K562 (cell line): ENCODE measurements around the gene CLCA2. TPM values are rescaled to one million over a fixed set of nuclear protein-coding genes. Genes with fewer than 3 reads are reported as not detected.

Experiments
- ATAC-seq: fragments of 200-7000 bp; cut with Tn5 transposase; 3 replicates; pipeline ENCODE4 v1.9.1; 2020; ENCODE audit warnings: moderate library complexity
- BruUV-seq: library from RNA; stranded (reverse); fragments of 400-500 nt; replicated peaks from 2 replicates; lab custom pipeline; 2021; lab: Mats Ljungman, UMichigan
- CTCF ChIA-PET: fragments of 300-600 bp; formaldehyde crosslinking; extraction: SDS; loops from one replicate; lab custom pipeline; 2021; ENCODE audit warnings: low intra/inter-chr PET ratio; lab: Yijun Ruan, JAX
- POLR2A ChIA-PET: fragments of 300-600, 350-650 bp; sonication (Branson Sonifier 250); formaldehyde crosslinking; extraction: SDS; loops from one replicate; lab custom pipeline; 2021; ENCODE audit warnings: antibody characterized with exemption, inconsistent platforms; lab: Yijun Ruan, JAX
- DNase-seq, 4 experiments: peaks; one replicate each; pipeline versions ENCODE4 v3.0.0 to v3.0.0-alpha.2; 2011 to 2018; ENCODE audit warnings: low spot score in 3 of 4, mixed read lengths in 3 of 4; ENCODE audit errors: extremely low read depth in 1 of 4
- FAIRE-seq: peaks from 2 replicates; lab custom pipeline; 2011; peaks lifted over from hg19 to GRCh38; lab: Jason Lieb, UNC
- H2AFZ ChIP-seq: 2 replicates; pipeline ENCODE4 v1.6.0; 2011; ENCODE audit warnings: low read depth, low read length, control low read depth, inconsistent platforms
- H3K27ac ChIP-seq: fragments of 200-600 bp; 3 replicates; pipeline ENCODE4 v1.8.0; 2011; ENCODE audit warnings: low read depth, mild to moderate bottlenecking, control low read depth, inconsistent platforms, low read length, moderate library complexity, mixed read lengths; ENCODE audit errors: extremely low read depth
- H3K27me3 ChIP-seq, 2 experiments: fragments of 300-600 bp in 1 of 2; 2 replicates in 1 of 2; 3 replicates in 1 of 2; pipeline versions ENCODE4 v1.6.0 to v1.8.0; 2011; ENCODE audit warnings: inconsistent platforms in 2 of 2, low read length in 2 of 2, mild to moderate bottlenecking in 1 of 2, mixed read lengths in 1 of 2, moderate library complexity in 1 of 2; ENCODE audit not compliant: control insufficient read depth in 2 of 2, insufficient read depth in 2 of 2
- H3K36me3 ChIP-seq: fragments of 300-600 bp; 3 replicates; pipeline ENCODE4 v1.8.0; 2011; ENCODE audit warnings: mild to moderate bottlenecking, low read length, inconsistent platforms; ENCODE audit not compliant: control insufficient read depth, insufficient read depth
- H3K4me1 ChIP-seq, 2 experiments: fragments of 200-600 bp in 1 of 2; replicated peaks in 1 of 2; 2 replicates in 1 of 2; 3 replicates in 1 of 2; pipeline versions ENCODE4 v1.5.1 to v1.8.0; 2011; ENCODE audit warnings: inconsistent platforms in 2 of 2, low read length in 2 of 2, mild to moderate bottlenecking in 1 of 2, mixed read lengths in 1 of 2, moderate library complexity in 1 of 2; ENCODE audit not compliant: control insufficient read depth in 2 of 2, insufficient read depth in 2 of 2
- H3K4me2 ChIP-seq: 2 replicates; pipeline ENCODE4 v1.6.1; 2011; ENCODE audit warnings: low read length, control low read depth, inconsistent platforms, mixed read lengths; ENCODE audit not compliant: insufficient read depth
- H3K4me3 ChIP-seq: fragments of 200-600 bp; sonication (generic), shearing (Covaris generic); 2 replicates; pipeline ENCODE4 v1.5.1; 2016; ENCODE audit warnings: control low read depth, inconsistent platforms
- H3K79me2 ChIP-seq: fragments of 200-600 bp; 3 replicates; pipeline ENCODE4 v1.8.0; 2011; ENCODE audit warnings: low read length, inconsistent platforms; ENCODE audit not compliant: control insufficient read depth, insufficient read depth
- H3K9ac ChIP-seq, 2 experiments: 2 replicates each; pipeline versions ENCODE4 v1.6.0 to v1.6.1; 2011; ENCODE audit warnings: low read depth in 2 of 2, low read length in 2 of 2, control low read depth in 1 of 2, inconsistent platforms in 1 of 2, mild to moderate bottlenecking in 1 of 2, mixed read lengths in 1 of 2; ENCODE audit not compliant: insufficient read depth in 1 of 2
- H3K9me1 ChIP-seq: one replicate; pipeline ENCODE4 v1.6.0; 2011; ENCODE audit warnings: inconsistent platforms, mild to moderate bottlenecking, low read length, moderate library complexity; ENCODE audit not compliant: control insufficient read depth, insufficient read depth
- H3K9me3 ChIP-seq: replicated peaks from 2 replicates; pipeline ENCODE4 v1.5.1; 2011; ENCODE audit warnings: low read depth, low read length, inconsistent platforms; ENCODE audit not compliant: control insufficient read depth, insufficient read depth
- H4K20me1 ChIP-seq: replicated peaks from 2 replicates; pipeline ENCODE4 v1.6.1; 2011; ENCODE audit warnings: low read length, inconsistent platforms, mixed read lengths; ENCODE audit not compliant: control insufficient read depth, insufficient read depth
- ETV5 ChIP-seq: sonication (generic); formaldehyde crosslinking; IDR thresholded peaks from 2 replicates; pipeline ENCODE4 v1.4.0; 2020; ENCODE audit warnings: low read depth, mild to moderate bottlenecking, missing genetic modification reagents
- WGBS: fragments of 100-300 bp; shearing (Covaris generic); methylation state at CpG from one replicate; pipeline ENCODE4 v1.1.6; 2016; ENCODE audit warnings: low coverage, mixed read lengths; ENCODE audit not compliant: insufficient coverage; ENCODE audit errors: missing lambda C conversion rate; 5-methylcytosine and 5-hydroxymethylcytosine counted together
- in situ Hi-C: fragments of 300-500 bp; cut with MboI; formaldehyde crosslinking; loops from 4 replicates; pipeline ENCODE4 v1.15.0; 2018; ENCODE audit warnings: inconsistent platforms, mixed read lengths
- intact Hi-C: fragments of 100-400 bp; cut with micrococcal nuclease; formaldehyde crosslinking; loops from 2 replicates; pipeline ENCODE4 v1.14.2; 2022
- polyA plus RNA-seq, 8 experiments: library from polyadenylated mRNA; depleted of rRNA in 4 of 8; stranded (reverse) in 5 of 8; unstranded in 3 of 8; fragments of >200 nt; fragmentation: Nextera tagmentation in 2 of 8; fragmentation: Illumina TruSeq in 1 of 8; extraction: Ambion mirVana in 2 of 8; extraction: Trizol in 1 of 8; gene quantifications; 2 replicates each; pipeline versions ENCODE4 v1.2.1 to v1.2.3, GENCODE V29; 2011 to 2014; ENCODE audit warnings: inconsistent platforms in 1 of 8, missing spikeins in 1 of 8
- total RNA-seq, 7 experiments: library from RNA; depleted of rRNA in 6 of 7; stranded (reverse); fragments of >200 nt in 6 of 7; fragmentation: Illumina TruSeq in 2 of 7; extraction: Trizol in 2 of 7; gene quantifications; 2 replicates each; pipeline versions ENCODE4 v1.2.1 to v1.2.3, GENCODE V29; 2011 to 2021; ENCODE audit warnings: low replicate concordance in 1 of 7
- TF ChIP-seq, protein P1 (sequence below): fragments of 450-650 bp; IDR thresholded peaks from 2 replicates; pipeline ENCODE4 v1.6.1; 2016; ENCODE audit warnings: mild to moderate bottlenecking, moderate library complexity
- TF ChIP-seq, protein P2 (sequence below): fragments of 450-650 bp; formaldehyde crosslinking; IDR thresholded peaks from 2 replicates; pipeline ENCODE4 v1.4.0; 2020; ENCODE audit warnings: mild to moderate bottlenecking

Gene CLCA2
- total and polyA plus RNA-seq, 9 of the 15 experiments (the other 6 are each of a cell fraction or from before 2014, with no cell fraction given): 0.03 TPM; not detected in 8

DNA sequence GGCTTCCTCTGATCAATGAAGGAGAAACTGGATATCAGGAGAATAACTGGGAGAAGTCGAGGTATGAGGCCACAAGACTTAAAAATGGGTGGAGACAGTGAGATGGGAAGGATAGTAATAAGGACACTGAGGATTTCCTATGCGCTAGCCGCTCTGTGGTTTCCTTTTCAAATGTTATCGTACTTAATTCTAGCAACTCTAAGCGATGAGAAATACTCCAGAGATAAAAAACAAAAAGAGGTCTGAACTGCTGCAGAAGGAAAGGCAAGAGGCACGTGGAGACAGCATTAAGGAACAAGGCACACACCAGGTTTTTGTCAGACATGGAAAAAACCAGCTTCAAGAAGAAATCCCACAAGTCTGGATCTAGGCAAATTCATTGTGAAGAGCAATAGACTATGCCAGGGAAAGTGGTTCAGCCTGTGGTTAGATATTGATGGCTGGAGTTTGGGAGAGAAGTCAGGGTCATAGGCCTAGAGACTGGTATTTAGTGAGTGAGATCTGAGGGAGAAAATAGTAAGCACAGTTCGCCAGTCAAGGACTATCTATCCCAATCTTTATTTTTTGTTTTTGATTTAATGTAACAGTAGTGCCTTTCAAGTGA lies 5.3 kb downstream of the CLCA2 start:
- no peak for FAIRE-seq
- Histone ChIP-seq H3K4me3 (no peak overlapping the region), H2AFZ (peak overlapping the region; percentile 66), H3K36me3 (no peaks in the 10 kb centered on the region), H3K9me3 (no peaks in the 10 kb centered on the region), H4K20me1 (no peaks in the 10 kb centered on the region), H3K4me2 (peak overlapping the region; percentile 8; the same call in 1 of the 2 replicates), H3K9me1 (no peaks in the 10 kb centered on the region), H3K79me2 (no peaks in the 10 kb centered on the region), H3K27me3 (no peaks in the 10 kb centered on the region; a peak in 1 of 5 replicates), H3K9ac (no peak overlapping the region), H3K27ac (no peak overlapping the region), H3K4me1 (no peaks in the 10 kb centered on the region; a peak in 1 of 5 replicates)
- no peak for DNase-seq
- POLR2A ChIA-PET: interaction anchor here (1.0 to 1.3 kb wide), 2 partner anchors 16 to 31 kb away, joined by 3 read pairs; no protein-coding TSS in a partner anchor
- CTCF ChIA-PET: no interaction called here
- peak; percentile 45; the same call in 1 of the 3 replicates for ATAC-seq
- BruUV-seq: no TSS peak
- intact Hi-C loops: no loop called here
- TF ChIP-seq ETV5 (CRISPR knock-in tag): 0 out of 2 replicates have a peak, but pooled peaks have one; percentile 1
- TF ChIP-seq, protein P1, sequence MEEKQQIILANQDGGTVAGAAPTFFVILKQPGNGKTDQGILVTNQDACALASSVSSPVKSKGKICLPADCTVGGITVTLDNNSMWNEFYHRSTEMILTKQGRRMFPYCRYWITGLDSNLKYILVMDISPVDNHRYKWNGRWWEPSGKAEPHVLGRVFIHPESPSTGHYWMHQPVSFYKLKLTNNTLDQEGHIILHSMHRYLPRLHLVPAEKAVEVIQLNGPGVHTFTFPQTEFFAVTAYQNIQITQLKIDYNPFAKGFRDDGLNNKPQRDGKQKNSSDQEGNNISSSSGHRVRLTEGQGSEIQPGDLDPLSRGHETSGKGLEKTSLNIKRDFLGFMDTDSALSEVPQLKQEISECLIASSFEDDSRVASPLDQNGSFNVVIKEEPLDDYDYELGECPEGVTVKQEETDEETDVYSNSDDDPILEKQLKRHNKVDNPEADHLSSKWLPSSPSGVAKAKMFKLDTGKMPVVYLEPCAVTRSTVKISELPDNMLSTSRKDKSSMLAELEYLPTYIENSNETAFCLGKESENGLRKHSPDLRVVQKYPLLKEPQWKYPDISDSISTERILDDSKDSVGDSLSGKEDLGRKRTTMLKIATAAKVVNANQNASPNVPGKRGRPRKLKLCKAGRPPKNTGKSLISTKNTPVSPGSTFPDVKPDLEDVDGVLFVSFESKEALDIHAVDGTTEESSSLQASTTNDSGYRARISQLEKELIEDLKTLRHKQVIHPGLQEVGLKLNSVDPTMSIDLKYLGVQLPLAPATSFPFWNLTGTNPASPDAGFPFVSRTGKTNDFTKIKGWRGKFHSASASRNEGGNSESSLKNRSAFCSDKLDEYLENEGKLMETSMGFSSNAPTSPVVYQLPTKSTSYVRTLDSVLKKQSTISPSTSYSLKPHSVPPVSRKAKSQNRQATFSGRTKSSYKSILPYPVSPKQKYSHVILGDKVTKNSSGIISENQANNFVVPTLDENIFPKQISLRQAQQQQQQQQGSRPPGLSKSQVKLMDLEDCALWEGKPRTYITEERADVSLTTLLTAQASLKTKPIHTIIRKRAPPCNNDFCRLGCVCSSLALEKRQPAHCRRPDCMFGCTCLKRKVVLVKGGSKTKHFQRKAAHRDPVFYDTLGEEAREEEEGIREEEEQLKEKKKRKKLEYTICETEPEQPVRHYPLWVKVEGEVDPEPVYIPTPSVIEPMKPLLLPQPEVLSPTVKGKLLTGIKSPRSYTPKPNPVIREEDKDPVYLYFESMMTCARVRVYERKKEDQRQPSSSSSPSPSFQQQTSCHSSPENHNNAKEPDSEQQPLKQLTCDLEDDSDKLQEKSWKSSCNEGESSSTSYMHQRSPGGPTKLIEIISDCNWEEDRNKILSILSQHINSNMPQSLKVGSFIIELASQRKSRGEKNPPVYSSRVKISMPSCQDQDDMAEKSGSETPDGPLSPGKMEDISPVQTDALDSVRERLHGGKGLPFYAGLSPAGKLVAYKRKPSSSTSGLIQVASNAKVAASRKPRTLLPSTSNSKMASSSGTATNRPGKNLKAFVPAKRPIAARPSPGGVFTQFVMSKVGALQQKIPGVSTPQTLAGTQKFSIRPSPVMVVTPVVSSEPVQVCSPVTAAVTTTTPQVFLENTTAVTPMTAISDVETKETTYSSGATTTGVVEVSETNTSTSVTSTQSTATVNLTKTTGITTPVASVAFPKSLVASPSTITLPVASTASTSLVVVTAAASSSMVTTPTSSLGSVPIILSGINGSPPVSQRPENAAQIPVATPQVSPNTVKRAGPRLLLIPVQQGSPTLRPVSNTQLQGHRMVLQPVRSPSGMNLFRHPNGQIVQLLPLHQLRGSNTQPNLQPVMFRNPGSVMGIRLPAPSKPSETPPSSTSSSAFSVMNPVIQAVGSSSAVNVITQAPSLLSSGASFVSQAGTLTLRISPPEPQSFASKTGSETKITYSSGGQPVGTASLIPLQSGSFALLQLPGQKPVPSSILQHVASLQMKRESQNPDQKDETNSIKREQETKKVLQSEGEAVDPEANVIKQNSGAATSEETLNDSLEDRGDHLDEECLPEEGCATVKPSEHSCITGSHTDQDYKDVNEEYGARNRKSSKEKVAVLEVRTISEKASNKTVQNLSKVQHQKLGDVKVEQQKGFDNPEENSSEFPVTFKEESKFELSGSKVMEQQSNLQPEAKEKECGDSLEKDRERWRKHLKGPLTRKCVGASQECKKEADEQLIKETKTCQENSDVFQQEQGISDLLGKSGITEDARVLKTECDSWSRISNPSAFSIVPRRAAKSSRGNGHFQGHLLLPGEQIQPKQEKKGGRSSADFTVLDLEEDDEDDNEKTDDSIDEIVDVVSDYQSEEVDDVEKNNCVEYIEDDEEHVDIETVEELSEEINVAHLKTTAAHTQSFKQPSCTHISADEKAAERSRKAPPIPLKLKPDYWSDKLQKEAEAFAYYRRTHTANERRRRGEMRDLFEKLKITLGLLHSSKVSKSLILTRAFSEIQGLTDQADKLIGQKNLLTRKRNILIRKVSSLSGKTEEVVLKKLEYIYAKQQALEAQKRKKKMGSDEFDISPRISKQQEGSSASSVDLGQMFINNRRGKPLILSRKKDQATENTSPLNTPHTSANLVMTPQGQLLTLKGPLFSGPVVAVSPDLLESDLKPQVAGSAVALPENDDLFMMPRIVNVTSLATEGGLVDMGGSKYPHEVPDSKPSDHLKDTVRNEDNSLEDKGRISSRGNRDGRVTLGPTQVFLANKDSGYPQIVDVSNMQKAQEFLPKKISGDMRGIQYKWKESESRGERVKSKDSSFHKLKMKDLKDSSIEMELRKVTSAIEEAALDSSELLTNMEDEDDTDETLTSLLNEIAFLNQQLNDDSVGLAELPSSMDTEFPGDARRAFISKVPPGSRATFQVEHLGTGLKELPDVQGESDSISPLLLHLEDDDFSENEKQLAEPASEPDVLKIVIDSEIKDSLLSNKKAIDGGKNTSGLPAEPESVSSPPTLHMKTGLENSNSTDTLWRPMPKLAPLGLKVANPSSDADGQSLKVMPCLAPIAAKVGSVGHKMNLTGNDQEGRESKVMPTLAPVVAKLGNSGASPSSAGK: 0 out of 2 replicates have a peak, but pooled peaks have one; percentile 26
- TF ChIP-seq, protein P2, sequence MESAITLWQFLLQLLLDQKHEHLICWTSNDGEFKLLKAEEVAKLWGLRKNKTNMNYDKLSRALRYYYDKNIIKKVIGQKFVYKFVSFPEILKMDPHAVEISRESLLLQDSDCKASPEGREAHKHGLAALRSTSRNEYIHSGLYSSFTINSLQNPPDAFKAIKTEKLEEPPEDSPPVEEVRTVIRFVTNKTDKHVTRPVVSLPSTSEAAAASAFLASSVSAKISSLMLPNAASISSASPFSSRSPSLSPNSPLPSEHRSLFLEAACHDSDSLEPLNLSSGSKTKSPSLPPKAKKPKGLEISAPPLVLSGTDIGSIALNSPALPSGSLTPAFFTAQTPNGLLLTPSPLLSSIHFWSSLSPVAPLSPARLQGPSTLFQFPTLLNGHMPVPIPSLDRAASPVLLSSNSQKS (CRISPR knock-in tag): no peak
- WGBS: 6% methylated on average over 7 of the region's 7 CpGs
- in situ Hi-C loops: no loop called here
